SKM-1 (cell line): ENCODE data around the gene SCARB1.

Source experiments
- DNase-seq: peaks from one replicate; lab custom pipeline; 2025; ENCODE audit not compliant: unreplicated experiment; lab: John Stamatoyannopoulos, UW

Gene SCARB1

DNA sequence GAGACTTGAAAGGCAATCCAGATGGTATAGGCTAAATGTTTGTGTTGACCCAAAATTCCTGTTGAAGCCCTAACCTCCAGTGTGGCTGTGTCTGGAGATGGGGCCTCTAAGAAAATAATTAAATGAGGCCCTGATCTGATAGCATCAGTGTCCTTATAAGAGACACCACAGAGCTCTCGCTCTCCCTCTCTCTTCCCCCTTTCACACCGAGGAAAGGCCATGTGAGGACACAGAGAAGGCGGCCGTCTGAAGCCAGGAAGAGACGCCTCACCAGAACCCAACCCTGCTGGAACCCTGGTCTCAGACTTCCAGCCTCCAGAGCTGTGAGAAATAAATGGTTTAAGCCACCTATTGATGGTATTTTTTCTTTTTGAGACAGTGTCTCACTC lies 87.5 kb downstream of the SCARB1 start:
- no peak for DNase-seq

DNA sequence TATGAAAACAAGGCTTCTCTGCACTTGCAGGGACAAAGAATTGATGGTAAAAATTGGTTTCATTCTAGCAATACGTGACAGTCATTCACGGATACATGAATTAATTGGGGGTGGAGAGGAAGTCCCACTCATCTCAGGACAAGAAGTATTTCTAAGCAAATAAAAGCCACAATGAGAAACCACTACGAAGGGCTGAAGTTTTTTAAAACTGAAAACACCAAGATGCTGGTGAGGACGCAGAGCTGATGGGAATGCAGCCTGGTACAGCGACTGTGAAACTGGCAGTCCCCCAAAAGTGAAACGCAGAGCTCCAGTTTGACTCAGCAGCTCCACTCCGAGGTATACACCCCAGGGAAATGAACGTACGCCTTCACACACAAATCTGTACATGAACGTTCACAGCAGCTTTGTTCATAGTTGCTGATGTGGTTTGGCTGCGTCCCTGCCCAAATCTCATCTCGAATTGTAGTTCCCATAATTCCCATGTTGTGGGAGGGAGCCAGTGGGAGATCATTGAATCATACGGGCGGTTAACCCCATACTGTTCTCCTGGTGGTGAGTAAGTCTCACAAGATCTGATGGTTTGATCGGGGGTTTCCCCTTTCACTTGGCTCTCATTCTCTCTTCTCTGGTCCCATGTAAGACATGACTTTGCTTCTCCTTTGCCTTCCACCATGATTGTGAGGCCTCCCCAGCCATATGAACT lies 89.0 kb downstream of the SCARB1 start:
- DNase-seq = no peak

GRCh38 chr12:124774054-124774461 lies 89.6 kb downstream of the SCARB1 start:
- no peak for DNase-seq

DNA sequence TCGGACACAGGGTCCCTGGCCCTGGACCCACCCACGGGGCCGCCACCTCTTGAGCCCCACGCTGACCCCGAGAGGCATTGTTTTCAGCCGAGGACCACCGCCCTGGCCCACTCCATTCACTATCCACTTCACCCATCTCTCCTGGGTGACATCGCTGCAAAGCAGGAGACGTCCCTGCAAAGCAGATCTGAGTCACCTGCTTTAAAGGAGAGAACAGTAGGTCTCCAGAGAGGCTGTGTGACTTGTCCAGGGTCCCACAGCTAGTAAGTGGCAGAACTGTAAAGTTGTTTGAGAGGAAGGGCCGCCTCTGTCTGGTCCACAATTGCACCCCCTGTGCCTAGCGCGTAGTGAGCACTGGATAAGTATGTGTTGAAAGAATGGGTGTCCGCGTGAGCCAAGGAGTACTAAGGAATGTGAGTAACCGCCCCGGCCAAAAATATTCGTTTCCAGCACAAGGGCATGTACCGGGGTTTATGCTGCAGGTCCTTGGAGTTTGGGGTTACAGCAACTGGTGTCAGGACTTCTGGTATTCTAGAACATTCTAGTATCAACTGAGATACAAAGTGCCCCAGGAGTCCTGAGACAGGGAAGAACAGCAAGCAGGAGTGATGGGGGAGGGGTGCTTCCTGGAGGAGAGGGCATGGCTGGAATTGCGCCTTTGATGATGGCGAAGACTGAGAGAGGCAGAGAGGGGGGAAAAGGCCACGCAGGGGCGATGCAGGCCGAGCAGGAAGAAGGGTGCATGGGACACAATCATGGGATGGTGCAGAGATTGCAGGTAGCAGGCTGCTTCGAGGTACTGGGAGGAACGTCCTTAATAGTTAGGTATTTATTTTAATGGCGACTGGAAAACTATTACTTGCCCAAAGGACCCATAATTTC lies 91.1 kb downstream of the SCARB1 start:
- no peak for DNase-seq

DNA sequence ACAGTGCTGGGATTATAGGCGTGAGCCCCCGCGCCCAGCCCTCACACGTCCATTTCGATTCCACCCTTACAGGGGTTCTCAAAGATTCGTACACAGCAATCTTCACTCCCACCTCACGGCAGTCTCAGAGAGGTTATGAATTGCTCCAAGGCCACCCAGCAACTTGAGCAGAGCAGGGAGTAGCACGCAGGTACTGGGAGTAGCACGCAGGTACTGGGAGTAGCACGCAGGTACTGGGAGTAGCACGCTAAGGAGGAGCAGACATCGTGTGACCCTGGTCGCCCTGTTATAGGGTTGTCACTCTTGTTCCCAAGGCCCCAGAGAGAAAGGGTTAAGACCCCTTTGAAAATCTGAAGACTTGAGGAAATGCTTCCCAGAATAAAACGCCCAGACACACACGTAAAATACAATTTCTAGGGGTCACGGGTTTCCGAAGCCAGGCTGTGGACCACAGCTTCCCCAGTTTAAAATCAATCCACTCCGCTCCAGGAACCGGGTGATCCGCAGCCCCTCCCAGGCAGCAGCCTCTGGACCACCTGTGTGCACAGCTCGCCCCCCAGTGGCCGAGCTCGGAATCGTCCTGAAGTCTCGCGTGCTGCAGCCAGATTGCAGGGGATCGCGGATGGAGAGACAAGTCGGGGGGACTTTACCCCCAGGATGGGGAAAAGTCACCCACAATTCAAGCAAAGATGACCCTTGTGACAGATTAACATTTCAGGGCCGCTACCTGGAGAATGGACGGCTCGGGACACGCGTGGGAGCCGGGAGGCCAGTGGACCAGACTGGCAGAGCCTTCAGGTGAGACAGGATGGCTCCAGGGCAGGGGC lies 92.0 kb downstream of the SCARB1 start:
- DNase-seq = no peak

DNA sequence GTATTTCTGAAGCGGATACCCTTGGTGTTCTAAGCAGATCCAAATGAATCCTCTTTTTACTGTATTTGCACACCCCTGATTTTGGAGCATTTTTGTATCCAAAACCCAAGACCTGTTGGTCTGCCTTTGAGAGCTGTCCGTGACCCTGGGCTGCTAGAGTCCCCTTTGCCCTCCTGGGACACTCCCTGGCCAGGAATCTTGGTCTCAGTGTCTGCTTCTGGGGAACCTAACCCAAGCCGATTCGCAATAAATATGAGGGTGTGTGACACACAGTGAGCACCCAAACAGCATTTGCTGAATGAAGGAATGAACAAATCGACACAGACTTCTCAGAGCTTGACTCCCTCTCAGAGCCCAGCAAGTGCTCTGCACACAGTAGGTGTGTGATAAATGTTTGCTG lies 92.9 kb downstream of the SCARB1 start:
- DNase-seq = no peak

- DNase-seq = no peak
Observed at GRCh38 chr12:124769881-124770512, 93.7 kb downstream of the SCARB1 start.

GRCh38 chr12:124769163-124769530 lies 94.5 kb downstream of the SCARB1 start:
- DNase-seq = no peak

DNA sequence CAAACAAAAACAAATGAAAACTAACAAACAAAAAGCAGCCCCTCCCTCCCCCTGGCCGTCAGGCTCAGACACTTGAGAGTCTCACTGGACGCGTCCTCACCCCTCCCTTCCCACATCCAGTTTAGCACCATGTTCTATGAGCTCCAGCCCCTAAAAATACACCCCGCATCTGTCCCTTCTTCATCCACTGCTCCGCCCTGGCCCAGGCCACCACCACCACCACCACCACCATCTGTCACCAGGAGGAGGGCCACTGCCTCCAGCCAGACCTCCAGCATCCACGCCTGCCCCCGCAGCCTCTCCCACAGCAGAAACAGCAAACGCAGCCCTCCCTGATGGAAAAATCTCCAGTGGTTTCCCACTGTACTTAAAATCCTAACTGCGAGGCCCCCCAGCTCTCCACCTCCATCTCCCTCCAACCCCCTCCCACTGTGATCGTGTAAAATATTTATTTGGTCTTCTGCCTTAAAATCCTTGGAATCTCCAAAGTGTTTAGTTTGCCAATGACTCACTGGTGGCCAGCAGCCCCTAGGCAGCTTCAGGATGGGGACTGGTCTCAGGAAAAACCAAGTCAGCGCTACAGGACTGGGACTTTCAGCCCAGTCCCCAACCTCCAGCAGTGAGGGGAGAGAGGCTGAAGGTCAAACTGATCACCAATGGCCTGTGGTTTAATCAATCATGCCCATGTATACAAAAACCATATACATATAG lies 95.1 kb downstream of the SCARB1 start:
- no peak for DNase-seq

GRCh38 chr12:124767066-124767821 lies 96.4 kb downstream of the SCARB1 start:
- no peak for DNase-seq

GRCh38 chr12:124766727-124767065 lies 97.0 kb downstream of the SCARB1 start:
- no peak for DNase-seq

GRCh38 chr12:124765581-124766489 lies 97.8 kb downstream of the SCARB1 start:
- DNase-seq = no peak

DNA sequence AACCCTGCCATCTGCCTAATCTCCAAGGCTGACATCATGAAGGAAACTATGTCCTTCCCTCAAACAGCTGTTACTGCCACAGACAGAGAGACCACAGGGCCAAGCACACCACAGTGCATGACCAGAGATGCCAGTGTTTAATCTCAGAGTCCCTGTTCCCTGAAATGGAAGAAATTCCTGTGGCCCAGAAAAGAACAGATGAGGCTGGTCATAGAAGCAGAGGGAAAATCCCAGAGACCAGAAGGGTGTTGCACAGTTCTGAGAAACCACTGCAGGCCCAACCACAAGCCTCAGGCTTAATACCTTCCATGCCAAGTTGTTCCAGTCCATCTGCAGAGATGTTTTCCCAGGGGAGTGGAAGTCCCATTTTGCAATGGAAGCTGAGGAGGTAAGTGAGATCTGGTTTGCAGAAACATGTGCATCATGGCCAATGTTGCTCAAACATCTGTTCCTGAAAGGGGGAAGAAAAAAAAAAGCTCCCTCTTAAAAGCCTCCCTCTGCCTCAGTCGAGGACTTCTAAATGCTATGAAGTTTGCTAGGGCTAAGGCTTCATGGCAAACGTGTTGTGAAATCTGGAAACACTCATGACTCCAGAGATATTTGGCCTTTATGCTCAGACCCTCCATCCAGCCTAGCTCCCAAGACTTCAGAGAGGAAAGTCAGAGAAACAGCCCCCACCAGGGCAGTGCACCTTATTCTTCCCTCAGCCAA lies 98.6 kb downstream of the SCARB1 start:
- no peak for DNase-seq

DNA sequence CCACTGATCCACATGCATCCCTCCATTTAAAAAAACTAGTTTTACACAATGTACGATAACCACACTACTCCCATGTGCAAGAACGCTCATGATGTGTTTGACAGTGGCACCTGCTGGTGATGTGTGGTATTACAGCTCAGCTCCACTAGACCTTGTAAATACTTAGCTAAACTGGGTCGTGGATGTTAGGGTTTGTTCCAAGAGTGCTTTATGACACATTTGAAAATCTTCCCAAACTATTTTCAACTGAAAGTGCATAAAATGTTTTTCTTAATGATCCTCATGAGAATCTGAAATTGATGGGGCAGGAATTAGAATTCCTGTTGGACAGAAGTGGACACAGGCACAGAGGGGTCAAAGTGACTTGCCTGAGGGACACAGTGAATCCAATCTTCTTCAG lies 99.2 kb downstream of the SCARB1 start:
- DNase-seq = no peak

GRCh38 chr12:124763594-124763979 lies 100.1 kb downstream of the SCARB1 start:
- DNase-seq = no peak

GRCh38 chr12:124762791-124763593 lies 100.7 kb downstream of the SCARB1 start:
- DNase-seq = no peak

GRCh38 chr12:124762384-124762783 lies 101.3 kb downstream of the SCARB1 start:
- DNase-seq = no peak
